ENCODE measurements around the gene ACTRT3.

Gene ACTRT3

DNA sequence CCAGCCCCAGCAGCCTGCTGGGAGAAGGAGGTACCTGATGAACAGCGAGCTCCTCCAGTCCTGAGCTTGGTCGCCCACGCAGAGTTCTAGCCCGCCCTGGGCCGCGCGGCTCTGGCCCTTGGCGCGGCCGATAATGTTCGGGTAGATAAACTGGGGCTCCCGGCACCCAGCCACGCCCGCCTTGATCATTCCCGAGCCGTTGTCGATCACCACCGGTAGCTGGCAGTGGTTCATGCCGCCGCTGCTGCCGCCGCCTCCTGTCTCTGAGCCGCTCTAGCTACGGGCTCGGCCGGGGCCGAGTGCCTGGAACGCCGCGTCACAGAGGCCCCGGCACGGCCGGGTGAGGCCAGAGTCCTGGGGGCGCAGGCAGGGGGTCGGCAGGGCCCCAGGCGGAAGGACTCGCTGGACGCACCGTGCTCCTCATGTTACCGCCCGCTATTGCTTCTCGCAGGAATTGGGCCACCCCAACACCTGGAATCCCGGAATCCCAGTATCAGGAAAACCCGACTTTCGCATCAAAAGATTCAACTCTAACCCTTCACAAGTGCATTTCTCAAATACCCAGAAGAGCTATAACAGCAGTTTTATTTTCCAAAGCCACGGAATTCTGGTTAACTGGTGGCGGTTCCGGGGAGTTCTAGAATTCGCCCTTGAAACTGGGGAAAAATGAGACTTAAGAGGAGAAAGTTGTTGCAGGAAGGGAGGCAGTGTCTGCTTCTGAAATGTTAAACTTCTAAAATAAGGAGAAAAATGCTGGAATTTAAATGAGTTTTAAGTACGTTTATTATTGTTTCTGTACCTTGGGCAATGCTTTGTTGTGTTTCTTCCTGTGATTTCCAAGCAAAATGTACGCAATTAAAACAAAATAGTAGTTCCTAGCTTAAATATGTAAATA lies at the start of gene ACTRT3:
Gene ACTRT3, minus strand, starts transcription at position 275 of the 895 bp plus-strand sequence. Its CDS starts 41 bp downstream, at position 234.
- peak; percentile 93 for DNase-seq (ENCODE audit: low read depth, low spot score)

DNA sequence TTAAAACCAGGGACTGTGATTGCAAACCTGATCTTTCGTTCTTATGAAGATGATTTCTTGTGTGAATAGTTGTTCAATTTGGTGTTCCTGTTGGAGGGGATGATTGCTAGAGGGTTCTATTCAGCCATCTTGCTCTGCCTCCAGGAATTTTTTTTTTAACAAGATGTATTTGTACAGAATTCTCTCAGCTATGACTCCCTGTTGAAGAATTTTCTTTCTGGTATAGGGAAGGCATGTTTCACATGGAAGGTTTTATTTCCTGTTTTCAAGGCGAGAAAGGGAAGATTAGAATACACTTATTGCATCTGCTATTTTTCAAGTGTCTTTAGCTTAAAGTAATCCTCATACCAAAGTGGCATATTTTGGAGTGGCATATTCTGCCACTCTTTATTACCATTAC lies 49.0 kb upstream of the ACTRT3 start:
- DNase-seq (ENCODE audit: low read depth, low spot score), result no peak

DNA sequence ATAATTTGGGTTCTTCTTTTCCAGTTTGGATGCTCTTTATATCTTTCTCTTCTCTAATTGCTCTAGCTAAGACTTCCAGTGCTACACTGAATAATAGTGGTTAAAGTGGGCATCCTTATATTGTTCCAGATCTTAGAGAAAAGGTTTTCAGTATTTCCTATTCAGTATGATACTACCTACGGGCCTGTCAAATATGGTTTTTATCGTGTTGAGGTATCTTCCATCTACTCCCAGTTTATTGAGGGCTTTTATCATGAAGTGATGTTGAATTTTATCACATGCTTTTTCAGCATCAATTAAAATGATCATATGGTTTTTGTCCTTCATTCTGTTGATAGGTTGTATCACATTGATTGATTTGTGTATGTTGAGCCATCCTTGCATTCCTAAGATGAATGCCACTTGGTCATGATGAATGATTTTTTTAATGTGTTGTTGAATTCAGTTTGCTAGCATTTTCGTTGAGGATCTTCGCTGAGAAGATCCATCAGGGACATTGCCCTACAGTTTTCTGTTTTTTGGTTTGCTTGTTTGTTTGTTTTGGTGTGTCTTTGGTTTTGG lies 46.3 kb upstream of the ACTRT3 start:
- no peak for DNase-seq (ENCODE audit: low read depth, low spot score)

DNA sequence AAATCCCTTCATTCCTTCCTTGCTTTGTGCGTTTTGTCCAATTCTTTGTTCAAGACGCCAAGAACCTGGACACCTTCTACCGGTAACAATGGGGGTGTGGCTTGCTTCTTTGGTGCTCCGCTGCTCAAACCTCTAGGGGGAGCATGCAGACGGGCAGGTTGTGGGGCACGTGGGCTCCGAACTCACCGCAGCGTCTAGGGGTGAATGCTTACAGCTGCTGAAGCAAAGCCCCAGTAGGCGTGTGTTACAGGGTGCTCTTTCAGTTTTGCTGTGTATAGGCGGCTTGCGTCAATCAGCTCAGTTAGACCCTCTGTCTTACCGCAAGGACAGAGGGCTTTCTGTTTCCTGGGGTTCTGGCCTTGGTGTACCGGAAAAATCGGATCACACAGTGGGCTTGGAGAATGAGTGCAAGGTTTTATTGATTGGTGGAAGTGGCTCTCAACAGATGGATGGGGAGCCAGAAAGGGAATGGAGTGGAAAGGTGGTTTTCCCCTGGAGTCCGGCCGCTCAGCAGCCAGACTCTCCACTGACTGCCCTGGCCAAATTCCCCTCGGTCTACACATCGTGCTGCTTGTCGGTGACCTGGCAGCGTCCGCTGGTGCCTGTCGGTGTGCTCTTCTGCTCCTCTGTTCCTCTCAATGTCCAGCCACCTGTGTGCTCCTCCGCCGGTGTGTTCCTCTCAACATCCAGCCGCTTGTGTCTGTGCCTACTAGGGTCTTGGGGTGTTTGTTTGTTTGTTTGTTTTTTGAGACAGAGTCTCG lies 44.6 kb upstream of the ACTRT3 start:
- peak; percentile 70 for DNase-seq (ENCODE audit: low read depth, low spot score)

DNA sequence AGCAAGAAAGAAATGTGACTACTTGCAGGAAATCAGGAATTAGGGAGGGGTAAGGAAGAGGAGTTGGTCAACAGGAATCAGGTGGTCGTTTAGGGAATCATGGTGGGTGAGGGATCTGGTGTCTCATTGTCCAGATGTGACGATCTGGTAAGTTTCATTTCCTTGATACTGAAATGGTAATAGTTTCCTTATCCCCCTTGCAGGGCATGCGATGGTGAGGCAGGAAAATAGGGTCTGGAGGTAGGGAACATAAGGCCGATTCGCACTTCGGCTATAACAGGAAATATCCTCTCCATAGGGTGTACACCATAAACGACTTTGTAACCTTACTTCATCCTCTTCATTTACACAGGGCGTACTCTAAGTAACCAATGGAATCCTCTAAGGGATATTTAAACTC lies 43.9 kb upstream of the ACTRT3 start:
- no peak for DNase-seq (ENCODE audit: low read depth, low spot score)

DNA sequence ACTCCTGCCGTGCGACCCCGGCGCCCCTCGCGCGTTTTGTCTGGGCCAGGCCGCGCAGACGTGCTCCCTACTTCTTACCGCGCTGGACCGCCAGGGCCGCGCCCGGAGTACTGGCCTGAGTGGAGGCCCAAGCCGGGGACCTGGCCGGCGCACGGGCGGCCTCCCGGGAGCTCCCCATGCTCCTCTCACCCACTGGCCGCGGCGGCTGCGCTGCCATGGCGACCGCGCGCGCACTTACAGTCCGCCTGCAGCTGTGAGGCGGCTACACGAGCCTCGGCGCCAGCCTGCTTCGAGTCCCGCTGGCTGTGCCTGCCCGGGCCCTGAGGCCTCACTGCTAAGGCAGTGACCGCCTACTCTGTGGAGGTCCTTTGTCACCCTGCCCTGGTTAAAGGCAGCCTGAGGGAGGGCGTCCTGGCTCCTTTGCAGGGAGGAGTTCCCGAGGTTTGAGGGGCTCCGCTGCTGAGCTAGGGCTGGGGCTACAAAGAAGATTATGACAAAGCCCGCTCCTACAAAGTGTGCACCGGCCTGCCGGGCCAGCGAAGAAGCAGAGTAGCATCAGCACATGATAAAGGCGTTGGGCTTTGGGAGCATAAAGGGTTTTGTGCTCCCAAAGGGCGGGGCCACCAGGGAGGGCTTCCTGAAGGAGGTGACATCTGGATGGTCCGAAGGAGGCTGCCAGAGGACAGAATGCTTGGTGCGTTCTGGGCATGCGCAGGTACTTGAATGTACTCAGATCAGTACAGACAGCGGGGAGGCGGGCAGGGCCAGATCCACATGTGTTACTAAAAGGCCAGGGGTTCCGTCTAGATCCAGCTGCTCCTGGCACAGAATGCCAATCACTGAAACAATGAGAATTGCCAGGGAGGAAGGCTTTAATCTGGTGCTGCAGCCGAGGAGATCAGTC lies 43.2 kb upstream of the ACTRT3 start, which contains the start of the genes LRRC34 and LRRIQ4:
Gene LRRC34, minus strand, starts transcription at position 573 of the 904 bp plus-strand sequence. Its CDS starts 356 bp downstream, at position 217.
Gene LRRIQ4, plus strand, starts transcription at position 539 of the 904 bp plus-strand sequence. CDS start 9,052 bp downstream, outside the sequence.
- peak; percentile 94 for DNase-seq (ENCODE audit: low read depth, low spot score)

DNA sequence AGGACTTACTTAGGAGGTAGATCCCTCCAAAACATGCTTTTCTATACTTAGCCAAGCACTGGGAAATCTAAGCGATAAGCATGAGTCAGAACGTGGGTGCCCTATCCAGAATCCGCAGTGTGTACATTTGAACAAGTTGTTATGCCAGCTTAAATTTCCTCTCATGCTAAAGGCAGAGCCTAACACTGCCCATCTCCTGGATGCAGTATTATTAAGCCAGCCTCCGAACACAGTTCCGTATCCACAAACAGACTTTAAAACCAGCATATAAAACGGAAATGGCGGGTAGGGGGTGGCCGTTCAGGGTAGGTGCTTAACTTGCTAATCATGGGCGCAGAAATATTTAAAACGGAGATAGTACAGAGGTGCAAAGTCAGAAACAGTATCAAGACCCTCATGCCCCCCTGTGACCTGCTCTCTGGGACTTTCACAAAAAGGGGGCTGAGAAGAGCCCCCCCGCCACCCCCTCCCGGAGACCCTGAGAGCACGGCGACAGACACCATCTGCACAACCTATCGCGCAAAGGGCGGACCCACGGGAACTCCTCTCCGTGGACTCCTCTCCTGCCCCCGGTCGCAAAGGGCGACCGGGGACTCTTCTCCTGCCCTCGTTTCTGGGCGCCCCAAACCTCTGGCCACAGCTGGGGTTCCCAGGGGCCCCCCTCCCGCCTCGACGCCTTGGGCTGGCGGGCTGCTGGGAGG lies 42.4 kb upstream of the ACTRT3 start:
- peak; percentile 14 for DNase-seq (ENCODE audit: low read depth, low spot score)

DNA sequence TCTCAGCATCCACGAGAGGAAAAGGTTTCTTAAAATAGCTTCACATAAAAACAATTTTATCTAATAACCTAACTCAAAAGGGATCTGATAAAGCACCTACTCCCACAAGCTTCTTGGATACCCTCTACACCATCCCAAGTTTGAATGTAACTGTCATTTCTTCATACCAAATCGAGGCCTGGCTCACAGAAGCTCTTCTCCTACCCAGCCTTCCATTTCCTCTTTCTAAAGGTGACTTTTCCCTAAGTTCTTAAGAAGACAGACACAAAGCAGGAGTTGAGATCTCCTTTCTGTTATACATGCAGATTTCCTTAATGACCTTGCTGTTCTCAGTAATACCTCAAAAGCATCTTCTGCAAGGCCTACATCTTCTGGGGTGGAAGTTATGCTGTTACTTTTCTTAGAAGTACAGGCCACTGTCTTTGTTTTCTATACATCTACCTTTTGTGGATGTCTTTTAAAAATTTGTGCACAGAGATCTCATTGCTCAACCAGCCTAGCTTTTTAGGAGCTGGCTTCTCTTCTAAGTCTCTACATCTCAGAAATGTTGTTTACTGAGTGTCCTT lies 40.0 kb upstream of the ACTRT3 start:
- no peak for DNase-seq (ENCODE audit: low read depth, low spot score)

DNA sequence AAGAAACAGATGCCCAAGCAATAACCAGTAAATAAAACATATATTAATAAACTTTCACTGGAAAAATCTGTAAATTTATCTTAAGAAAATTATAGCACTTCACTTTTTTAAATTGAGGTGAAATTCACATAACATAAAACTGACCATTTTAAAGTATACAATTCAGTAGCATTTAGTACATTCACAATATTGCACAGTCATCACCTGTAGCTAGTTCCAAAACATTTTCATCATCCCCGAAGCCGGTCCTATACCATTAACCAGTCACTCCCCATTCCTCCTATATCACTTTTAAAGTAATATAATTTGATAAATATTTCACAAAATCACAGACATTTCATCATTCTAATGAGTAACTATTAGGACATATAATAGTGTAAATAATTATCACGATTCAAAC lies 35.3 kb upstream of the ACTRT3 start:
- no peak for DNase-seq (ENCODE audit: low read depth, low spot score)

DNA sequence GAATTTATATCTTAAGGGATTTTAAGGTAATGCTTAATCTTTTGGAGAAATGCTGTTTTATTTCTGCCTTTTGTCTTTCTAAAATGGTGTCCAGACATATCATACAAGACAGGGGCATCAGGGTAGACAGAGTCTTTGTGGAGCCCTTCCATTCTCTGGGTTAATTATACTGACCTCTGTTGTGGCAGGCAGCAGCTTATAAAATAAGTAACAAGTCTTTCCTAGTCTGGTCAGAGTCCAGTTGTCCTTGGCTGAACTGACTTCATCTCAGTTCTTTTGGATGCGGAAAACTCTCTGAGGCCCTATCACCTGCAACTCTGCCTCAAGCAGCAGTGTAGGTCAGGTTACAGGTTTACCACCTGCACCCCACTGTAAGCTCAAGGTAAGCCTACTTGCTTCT lies 23.0 kb upstream of the ACTRT3 start:
- no peak for DNase-seq (ENCODE audit: low read depth, low spot score)

DNA sequence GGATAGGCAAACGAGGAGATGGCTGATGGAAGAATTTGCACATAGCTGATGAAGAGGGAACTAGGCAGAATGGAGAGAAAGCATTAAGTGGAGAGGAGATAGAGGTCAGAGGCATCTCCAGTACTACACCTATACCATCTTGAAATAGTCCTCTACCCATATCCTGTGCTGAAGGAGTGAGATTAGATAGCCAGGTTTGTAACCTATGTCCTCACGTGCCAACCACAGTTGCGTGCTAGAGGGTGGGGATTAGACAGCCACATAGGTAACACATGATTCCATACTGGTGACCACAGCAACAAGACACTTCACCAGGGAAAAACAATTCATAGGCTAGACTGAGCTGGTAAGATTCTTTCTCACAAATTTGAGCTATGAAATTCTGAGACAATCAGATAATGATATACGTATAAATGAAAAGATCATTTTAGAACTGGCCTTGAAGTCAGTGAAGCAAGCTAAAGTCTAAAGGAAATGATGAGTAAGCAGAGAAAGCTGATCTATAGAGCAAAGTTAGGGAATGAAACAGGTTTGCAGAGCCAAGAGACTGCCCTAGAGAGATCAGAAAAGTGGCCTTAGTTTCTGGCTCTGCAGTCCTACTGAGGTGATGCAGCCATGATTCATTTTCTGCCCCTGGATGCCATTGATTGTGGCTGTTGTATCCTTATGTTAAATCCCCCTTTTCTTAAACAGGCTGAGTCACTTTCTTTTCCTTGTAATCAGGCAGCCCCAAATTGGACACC lies 21.5 kb upstream of the ACTRT3 start:
- no peak for DNase-seq (ENCODE audit: low read depth, low spot score)

DNA sequence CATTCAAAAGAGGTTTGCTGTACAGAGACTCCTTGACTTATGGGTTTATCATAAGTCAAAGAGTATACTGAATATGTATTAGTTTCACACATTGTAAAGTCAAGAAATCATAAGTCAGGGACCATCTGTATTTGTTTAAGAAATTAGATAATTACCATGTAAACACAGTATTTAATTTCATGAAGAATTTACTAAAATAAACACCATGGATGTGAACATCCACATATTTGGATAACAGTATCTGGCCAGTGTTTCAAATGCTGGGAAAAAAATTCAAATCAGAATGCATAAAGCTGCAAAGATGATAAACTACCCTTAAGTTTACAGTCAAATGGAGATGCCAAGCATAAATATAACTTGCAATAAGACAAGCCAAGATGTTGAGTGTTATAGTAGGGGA lies 20.9 kb upstream of the ACTRT3 start:
- no peak for DNase-seq (ENCODE audit: low read depth, low spot score)

DNA sequence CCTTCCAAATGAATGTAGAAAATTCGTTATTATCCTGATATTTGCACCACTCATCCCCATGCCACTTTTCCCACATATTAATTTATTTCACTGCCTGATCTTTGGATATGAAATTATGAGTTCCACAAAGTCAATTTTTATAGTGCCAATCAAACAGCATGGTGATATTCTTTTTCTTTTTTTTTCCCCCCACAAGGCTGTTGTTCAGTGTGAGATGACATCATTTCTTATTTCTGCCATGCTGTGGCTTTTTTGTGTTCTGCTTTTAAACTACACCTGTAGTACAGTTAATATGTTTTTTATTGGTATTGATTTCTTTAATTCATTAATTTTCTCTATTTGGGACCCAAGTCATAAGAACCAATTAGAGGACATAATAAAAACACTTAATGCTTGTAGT lies 18.4 kb upstream of the ACTRT3 start:
- no peak for DNase-seq (ENCODE audit: low read depth, low spot score)

DNA sequence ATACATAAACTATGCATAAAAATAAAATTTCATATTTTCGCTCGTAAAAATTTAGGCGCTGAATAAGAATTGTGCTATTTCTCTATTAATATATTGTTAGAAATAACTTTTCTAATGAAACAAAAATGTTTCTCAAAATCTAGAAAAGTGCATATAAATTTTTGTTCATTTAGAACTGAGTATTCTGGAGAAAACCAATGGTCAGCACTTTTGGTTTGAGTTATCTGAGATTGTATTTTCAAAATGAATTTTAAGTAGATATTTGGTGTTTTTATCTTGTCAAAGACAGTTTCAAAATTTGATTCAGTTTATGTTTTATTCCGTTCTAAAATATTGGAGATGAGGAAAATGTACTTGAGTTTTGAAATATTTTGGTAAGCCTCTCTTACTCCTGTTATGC lies 17.8 kb upstream of the ACTRT3 start:
- no peak for DNase-seq (ENCODE audit: low read depth, low spot score)

DNA sequence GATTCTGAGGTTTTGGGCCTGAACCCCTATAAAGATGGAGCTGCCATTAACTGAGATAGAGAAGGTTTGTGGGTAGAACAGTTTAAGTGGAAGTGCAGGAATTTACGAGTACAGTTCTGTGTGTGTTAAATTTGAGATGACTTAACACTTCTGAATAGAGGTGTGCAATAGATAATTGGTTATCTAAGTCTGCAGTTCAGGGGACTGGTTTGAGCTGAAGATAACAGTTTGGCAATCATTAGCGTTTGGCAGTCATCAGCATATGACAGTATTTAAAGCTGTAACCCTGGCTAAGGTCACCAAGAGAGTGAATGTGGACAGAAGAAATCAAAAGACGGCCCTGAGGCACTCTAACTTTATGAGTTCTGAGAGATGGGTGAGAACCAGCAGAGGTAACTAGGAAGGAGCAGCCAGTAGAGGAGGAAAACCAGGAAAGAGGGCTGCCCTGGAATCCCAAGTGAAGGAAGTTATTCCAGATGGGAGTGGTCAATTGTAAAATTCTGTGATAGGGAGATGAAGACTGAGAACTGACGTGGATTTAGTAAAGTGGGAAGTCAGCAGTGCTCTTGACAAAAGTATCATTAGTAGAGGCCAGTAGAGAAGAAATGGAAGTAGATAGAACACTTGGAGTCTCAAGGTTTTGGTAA lies 12.0 kb upstream of the ACTRT3 start:
- no peak for DNase-seq (ENCODE audit: low read depth, low spot score)

DNA sequence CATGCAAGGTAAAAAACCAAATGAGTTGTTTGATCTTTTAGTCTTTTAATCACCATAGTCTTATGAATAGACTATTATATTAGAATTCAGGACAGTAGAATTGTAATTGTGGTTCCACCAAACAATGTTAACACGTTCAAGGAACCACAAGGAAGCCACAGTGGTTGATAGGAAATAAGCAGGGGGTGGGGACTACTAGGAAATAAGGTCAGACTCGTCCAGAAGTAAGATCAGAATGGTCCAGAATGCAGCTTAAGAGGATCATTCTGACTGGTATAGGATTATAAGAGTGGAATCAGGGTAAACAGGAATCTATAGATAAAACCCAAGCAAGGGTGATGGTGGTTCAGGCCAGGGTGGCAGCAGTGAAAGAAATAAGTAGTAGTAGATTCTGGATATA lies 11.4 kb upstream of the ACTRT3 start:
- no peak for DNase-seq (ENCODE audit: low read depth, low spot score)

DNA sequence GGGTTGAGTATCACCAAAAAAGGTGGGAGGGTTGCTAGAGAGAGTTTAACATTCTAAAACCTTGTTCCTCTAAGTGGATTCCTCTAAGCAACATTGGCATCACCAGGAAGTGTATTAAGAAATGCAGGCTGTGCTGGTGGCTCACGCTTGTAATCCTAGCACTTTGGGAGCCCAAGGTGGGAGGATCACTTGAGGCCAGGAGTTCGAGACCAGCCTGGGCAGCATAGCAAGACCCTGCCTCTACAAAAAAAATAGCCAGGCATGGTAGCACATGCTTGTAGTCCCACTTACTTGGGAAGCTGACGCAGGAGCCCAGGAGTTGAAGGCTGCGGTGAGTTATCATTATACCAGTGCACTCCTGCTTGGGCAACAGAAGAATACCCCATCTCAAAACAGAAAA lies 8.5 kb upstream of the ACTRT3 start:
- no peak for DNase-seq (ENCODE audit: low read depth, low spot score)

DNA sequence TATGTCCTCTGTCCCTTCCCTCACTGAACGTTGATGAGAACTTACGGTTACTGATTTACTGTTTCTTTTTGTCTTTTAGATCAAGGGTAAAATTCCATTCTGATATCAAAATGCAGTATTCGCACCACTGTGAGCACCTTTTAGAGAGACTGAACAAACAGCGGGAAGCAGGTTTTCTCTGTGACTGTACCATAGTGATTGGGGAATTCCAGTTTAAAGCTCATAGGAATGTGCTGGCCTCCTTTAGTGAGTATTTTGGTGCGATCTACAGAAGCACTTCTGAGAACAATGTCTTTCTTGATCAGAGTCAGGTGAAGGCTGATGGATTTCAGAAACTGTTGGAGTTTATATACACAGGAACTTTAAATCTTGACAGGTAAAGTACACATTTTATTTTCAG lies 4.8 kb upstream of the ACTRT3 start:
- DNase-seq (ENCODE audit: low read depth, low spot score), result no peak

All from ELF-1 (cell line).